Body of pancreas (tissue), 4 donors: ENCODE measurements around the gene MEIS2. TPM values are rescaled to one million over a fixed set of nuclear protein-coding genes. Genes with fewer than 3 reads are reported as not detected.

ENCODE experiments used
- ATAC-seq: fragments of 150-250 bp; one replicate; pipeline ENCODE4 v1.9.1; 2016
- DNase-seq, 4 donors: peaks; one replicate each; pipeline ENCODE4 v3.0.0-alpha.2; 2019
- H3K27ac ChIP-seq, 4 donors: fragments of 200-600 bp; sonication (generic); 1 replicate in 3 of 4; 2 replicates in 1 of 4; pipeline versions ENCODE4 v1.5.1 to v1.6.1; 2016 to 2019; ENCODE audit warnings: mild to moderate bottlenecking in 1 of 4, mixed read lengths in 1 of 4, moderate library complexity in 1 of 4
- H3K27me3 ChIP-seq, 2 donors: fragments of 200-600 bp; sonication (generic); one replicate each; pipeline ENCODE4 v1.6.0; 2016; ENCODE audit warnings: mild to moderate bottlenecking in 1 of 2
- H3K36me3 ChIP-seq, 2 donors: fragments of 200-600 bp; sonication (generic); replicated peaks in 1 of 2; 2 replicates each; pipeline ENCODE4 v1.5.1; 2016; ENCODE audit warnings: low read depth in 2 of 2; ENCODE audit not compliant: insufficient read depth in 1 of 2
- H3K4me1 ChIP-seq: fragments of 200-600 bp; sonication (generic); one replicate; pipeline ENCODE4 v1.6.0; 2016
- H3K4me3 ChIP-seq, 2 donors: fragments of 200-600 bp; sonication (generic); 1 replicate in 1 of 2; 2 replicates in 1 of 2; pipeline ENCODE4 v1.5.1; 2016 to 2019
- H3K9me3 ChIP-seq, 3 donors: fragments of 200-600 bp; sonication (generic); 1 replicate in 2 of 3; 2 replicates in 1 of 3; pipeline ENCODE4 v1.5.1; 2016
- CTCF ChIP-seq, 7 experiments: fragments of 450-650 bp in 4 of 7; fragments of 200-600 bp in 3 of 7; sonication (generic) in 3 of 7; IDR thresholded peaks; one replicate each; pipeline ENCODE4 v1.5.1; 2016 to 2019; ENCODE audit warnings: antibody characterized with exemption in 7 of 7
- POLR2A ChIP-seq, 3 donors: fragments of 450-650 bp; IDR thresholded peaks; one replicate each; pipeline ENCODE4 v1.6.1; 2016; ENCODE audit warnings: antibody characterized with exemption in 3 of 3, mild to moderate bottlenecking in 2 of 3
- WGBS, 2 donors: methylation state at CpG; one replicate each; pipeline ENCODE4 v1.1.5; 2017; 5-methylcytosine and 5-hydroxymethylcytosine counted together
- intact Hi-C: fragments of 100-400 bp; cut with DNase I; formaldehyde crosslinking; loops from one replicate; pipeline ENCODE4 v1.15.1; 2023
- total RNA-seq, 2 donors: library from RNA; depleted of rRNA; stranded (reverse); fragments of >200 nt; gene quantifications; one replicate each; pipeline ENCODE4 v1.1.0, GENCODE V29; 2016

MEIS2 gene
- total RNA-seq, 2 donors from 2014 or later = 11.9 to 86.0 TPM

GRCh38 chr15:36967929-36968328, 132.4 kb downstream of the MEIS2 start:
- DNase-seq = no peak
- Histone ChIP-seq H3K4me3 (no peak overlapping the region), H3K27ac (no peak overlapping the region), H3K4me1 (peaks cover 11% of the 10 kb centered on the region), H3K9me3 (no peaks in the 10 kb centered on the region), H3K36me3 (no peaks in the 10 kb centered on the region), H3K27me3 (no peaks in the 10 kb centered on the region)
- ATAC-seq = no peak
- TF ChIP-seq CTCF (IDR thresholded peaks at IDR 0.05) (no peak), POLR2A (IDR thresholded peaks at IDR 0.05) (no peak)
- 90 to 96% methylated on average over 4 of the region's 4 CpGs for WGBS, 2 donors
- intact Hi-C loops = no loop called here

- no peak for ATAC-seq
- H3K36me3 ChIP-seq = no peaks in the 10 kb centered on the region
- intact Hi-C loops = no loop called here
- H3K27ac ChIP-seq = peak overlapping the region in 2 of 4 donors; percentile 13 to 56
- H3K4me3 ChIP-seq = no peak overlapping the region
- TF ChIP-seq CTCF (IDR thresholded peaks at IDR 0.05) (no peak), POLR2A (IDR thresholded peaks at IDR 0.05) (no peak)
- H3K9me3 ChIP-seq = no peaks in the 10 kb centered on the region
- peak in 2 of 4 donors; percentile 12 to 21 for DNase-seq
- peaks cover 11% of the 10 kb centered on the region for H3K4me1 ChIP-seq
- H3K27me3 ChIP-seq = no peaks in the 10 kb centered on the region
Measured at GRCh38 chr15:36966708-36967107, 133.6 kb downstream of the MEIS2 start.

GRCh38 chr15:36965570-36966342, 134.6 kb downstream of the MEIS2 start:
- H3K4me3 ChIP-seq = no peak overlapping the region
- DNase-seq (peak in 1 of 4 donors; percentile 28), ATAC-seq (no peak)
- 63 to 65% methylated on average over 4 of the region's 4 CpGs for WGBS, 2 donors
- peaks cover 19% of the 10 kb centered on the region for H3K4me1 ChIP-seq
- intact Hi-C loops = no loop called here
- H3K27ac ChIP-seq = peak overlapping the region in 1 of 4 donors; percentile 56
- no peaks in the 10 kb centered on the region for H3K36me3 ChIP-seq
- H3K27me3 ChIP-seq = no peaks in the 10 kb centered on the region
- TF ChIP-seq POLR2A (IDR thresholded peaks at IDR 0.05) = no peak
- TF ChIP-seq CTCF (IDR thresholded peaks at IDR 0.05) = no peak
- H3K9me3 ChIP-seq = no peaks in the 10 kb centered on the region

- TF ChIP-seq POLR2A (IDR thresholded peaks at IDR 0.05) (no peak), CTCF (IDR thresholded peaks at IDR 0.05) (no peak)
- H3K27me3 ChIP-seq = no peaks in the 10 kb centered on the region
Measured at GRCh38 chr15:36964626-36965025, 135.7 kb downstream of the MEIS2 start.

GRCh38 chr15:36961956-36962355, 138.4 kb downstream of the MEIS2 start:
- 94 to 100% methylated on average over 1 of the region's 1 CpG for WGBS, 2 donors
- intact Hi-C loops = no loop called here
- Histone ChIP-seq H3K27ac (no peak overlapping the region), H3K4me1 (peaks cover 30% of the 10 kb centered on the region), H3K36me3 (no peaks in the 10 kb centered on the region), H3K4me3 (no peak overlapping the region), H3K9me3 (no peaks in the 10 kb centered on the region), H3K27me3 (no peaks in the 10 kb centered on the region)
- DNase-seq (no peak), ATAC-seq (no peak)
- TF ChIP-seq POLR2A (IDR thresholded peaks at IDR 0.05) = no peak
- no peak for TF ChIP-seq CTCF (IDR thresholded peaks at IDR 0.05)

More at GRCh38 chr15:36964626-36965025, 135.7 kb downstream of the MEIS2 start:
- DNase-seq = no peak
- H3K4me1 ChIP-seq = peaks cover 30% of the 10 kb centered on the region
- no peak for ATAC-seq
- no peaks in the 10 kb centered on the region for H3K36me3 ChIP-seq
- no peaks in the 10 kb centered on the region for H3K9me3 ChIP-seq
- H3K4me3 ChIP-seq = no peak overlapping the region
- intact Hi-C loops = no loop called here
- no peak overlapping the region for H3K27ac ChIP-seq
